GM18517 (cell line): Measurements from ENCODE around the gene SRRM2.

Experiments used
- ATAC-seq: cut with Tn5 transposase; IDR thresholded peaks from one replicate; pipeline ENCODE4 v1.9.1; 2021; ENCODE audit warnings: mild to moderate bottlenecking, moderate library complexity; ENCODE audit not compliant: unreplicated experiment

SRRM2 gene

GRCh38 chr16:2791174-2791573, 38.7 kb downstream of the SRRM2 start:
- ATAC-seq, result no peak

- no peak for ATAC-seq
These were observed 40.5 kb downstream of the SRRM2 start for GRCh38 chr16:2792940-2793339.

GRCh38 chr16:2795395-2796143, 43.1 kb downstream of the SRRM2 start:
- no peak for ATAC-seq

- no peak for ATAC-seq
These were observed 46.3 kb downstream of the SRRM2 start for GRCh38 chr16:2798723-2799204.

GRCh38 chr16:2799205-2799858, 46.9 kb downstream of the SRRM2 start:
- no peak for ATAC-seq

GRCh38 chr16:2799859-2800226, 47.4 kb downstream of the SRRM2 start:
- ATAC-seq, result no peak

GRCh38 chr16:2803545-2804195, 51.2 kb downstream of the SRRM2 start:
- ATAC-seq, result no peak

- ATAC-seq, result no peak
These were observed 52.3 kb downstream of the SRRM2 start for GRCh38 chr16:2804728-2805127.

GRCh38 chr16:2806286-2806685, 53.8 kb downstream of the SRRM2 start:
- ATAC-seq, result no peak

- ATAC-seq, result no peak
These were observed 55.7 kb downstream of the SRRM2 start for GRCh38 chr16:2808181-2808580.

GRCh38 chr16:2809149-2809760, 56.8 kb downstream of the SRRM2 start:
- no peak for ATAC-seq

GRCh38 chr16:2810651-2811050, 58.2 kb downstream of the SRRM2 start:
- ATAC-seq, result no peak

- ATAC-seq, result no peak
These were observed 59.4 kb downstream of the SRRM2 start for GRCh38 chr16:2811703-2812471.

GRCh38 chr16:2813771-2814221, 61.4 kb downstream of the SRRM2 start:
- no peak for ATAC-seq

- ATAC-seq, result no peak
These were observed 62.3 kb downstream of the SRRM2 start for GRCh38 chr16:2814551-2815298.

- ATAC-seq, result no peak
These were observed 62.9 kb downstream of the SRRM2 start for GRCh38 chr16:2815299-2815771.

- ATAC-seq, result no peak
These were observed 64.4 kb downstream of the SRRM2 start, which contains the start of gene PRSS21 for GRCh38 chr16:2816751-2817339. Gene PRSS21, plus strand, starts transcription at chr16:2817237. Its CDS starts 32 bp downstream, at chr16:2817269.

GRCh38 chr16:2817340-2818271, 65.2 kb downstream of the SRRM2 start:
- ATAC-seq, result no peak
